Prostate gland (tissue), 2 donors: ENCODE measurements around the gene STXBP4.

ENCODE experiments used
- CTCF ChIP-seq, 4 experiments: fragments of 200-600 bp in 2 of 4; fragments of 450-650 bp in 2 of 4; sonication (generic) in 2 of 4; IDR thresholded peaks; 1 replicate in 3 of 4; 2 replicates in 1 of 4; pipeline ENCODE4 v1.5.1; 2016 to 2019; ENCODE audit warnings: antibody characterized with exemption in 4 of 4, mild to moderate bottlenecking in 2 of 4, moderate library complexity in 2 of 4
- POLR2A ChIP-seq: fragments of 450-650 bp; IDR thresholded peaks from one replicate; pipeline ENCODE4 v1.6.1; 2016; ENCODE audit warnings: antibody characterized with exemption, mild to moderate bottlenecking
- POLR2AphosphoS5 ChIP-seq: sonication (generic); formaldehyde crosslinking; IDR thresholded peaks from one replicate; pipeline ENCODE4 v1.6.1; 2017; ENCODE audit warnings: antibody characterized with exemption

DNA sequence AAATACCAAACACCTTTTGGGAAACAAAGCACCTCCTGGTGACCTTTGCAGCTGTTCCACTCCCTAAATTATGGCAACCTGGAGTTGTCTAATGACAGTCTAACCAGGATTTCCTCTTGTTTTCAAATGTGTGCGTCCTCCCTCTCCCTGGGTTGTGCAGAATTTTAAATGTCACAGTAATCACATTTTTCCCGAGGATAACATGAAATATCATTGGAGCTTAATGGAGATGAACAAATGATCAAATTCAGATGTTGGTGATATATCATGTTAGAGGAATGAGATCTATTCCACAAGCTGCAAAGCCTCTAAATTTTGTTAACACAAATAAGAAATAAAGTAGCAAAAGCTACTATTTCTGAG, 209.3 kb downstream of the STXBP4 start:
- no peak for TF ChIP-seq CTCF (IDR thresholded peaks at IDR 0.05)
- TF ChIP-seq POLR2AphosphoS5: no peak
- no peak for TF ChIP-seq POLR2A
